Measurements from ENCODE around the gene NCEH1. TPM values are rescaled to one million over a fixed set of nuclear protein-coding genes. Genes with fewer than 3 reads are reported as not detected.

The NCEH1 gene
- total RNA-seq, 1 donor from 2014 or later, result 2.3 TPM

DNA sequence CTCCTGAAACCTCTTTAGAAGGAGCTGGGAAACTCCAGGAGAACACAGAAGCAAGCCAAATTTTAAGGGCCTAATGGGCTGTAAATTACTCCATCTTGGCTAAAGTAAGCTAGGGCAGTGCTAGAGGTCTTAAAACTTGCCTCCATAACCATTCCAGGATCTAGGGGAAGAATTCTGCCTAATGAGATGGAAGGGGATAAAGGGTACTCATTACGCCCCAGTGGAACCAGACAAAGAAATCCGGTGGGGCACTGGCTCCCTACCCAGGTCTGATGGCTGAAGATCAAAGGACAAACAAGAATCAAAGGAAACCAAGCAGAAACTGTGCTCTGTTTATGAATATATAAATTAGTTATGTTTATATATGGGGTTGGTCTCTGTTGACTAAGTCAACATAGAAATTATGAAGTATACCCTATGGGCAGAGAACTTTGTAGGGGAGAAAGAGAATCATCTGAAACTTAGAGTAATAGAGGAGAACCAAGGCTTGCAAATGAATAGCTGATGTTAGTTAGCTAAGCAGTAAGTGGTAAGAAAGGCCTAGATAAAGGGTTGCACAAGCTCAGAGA lies 57.8 kb downstream of the NCEH1 start:
- H3K4me1 Mint-ChIP-seq, result no peaks in the 10 kb centered on the region
- H3K27ac Mint-ChIP-seq (ENCODE audit: unreplicated experiment), result no peak overlapping the region
- no peaks in the 10 kb centered on the region for H3K36me3 Mint-ChIP-seq (ENCODE audit: low read depth)
- no peaks in the 10 kb centered on the region for H3K27me3 Mint-ChIP-seq (ENCODE audit: low read depth)
- no peak overlapping the region for H3K4me3 Mint-ChIP-seq
- DNase-seq (ENCODE audit: low read depth, low spot score), result no peak
- H3K9me3 Mint-ChIP-seq, result peaks cover 3% of the 10 kb centered on the region
- TF ChIP-seq, protein P1, sequence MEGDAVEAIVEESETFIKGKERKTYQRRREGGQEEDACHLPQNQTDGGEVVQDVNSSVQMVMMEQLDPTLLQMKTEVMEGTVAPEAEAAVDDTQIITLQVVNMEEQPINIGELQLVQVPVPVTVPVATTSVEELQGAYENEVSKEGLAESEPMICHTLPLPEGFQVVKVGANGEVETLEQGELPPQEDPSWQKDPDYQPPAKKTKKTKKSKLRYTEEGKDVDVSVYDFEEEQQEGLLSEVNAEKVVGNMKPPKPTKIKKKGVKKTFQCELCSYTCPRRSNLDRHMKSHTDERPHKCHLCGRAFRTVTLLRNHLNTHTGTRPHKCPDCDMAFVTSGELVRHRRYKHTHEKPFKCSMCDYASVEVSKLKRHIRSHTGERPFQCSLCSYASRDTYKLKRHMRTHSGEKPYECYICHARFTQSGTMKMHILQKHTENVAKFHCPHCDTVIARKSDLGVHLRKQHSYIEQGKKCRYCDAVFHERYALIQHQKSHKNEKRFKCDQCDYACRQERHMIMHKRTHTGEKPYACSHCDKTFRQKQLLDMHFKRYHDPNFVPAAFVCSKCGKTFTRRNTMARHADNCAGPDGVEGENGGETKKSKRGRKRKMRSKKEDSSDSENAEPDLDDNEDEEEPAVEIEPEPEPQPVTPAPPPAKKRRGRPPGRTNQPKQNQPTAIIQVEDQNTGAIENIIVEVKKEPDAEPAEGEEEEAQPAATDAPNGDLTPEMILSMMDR (conservative IDR thresholded peaks at IDR 0.05), result no peak

DNA sequence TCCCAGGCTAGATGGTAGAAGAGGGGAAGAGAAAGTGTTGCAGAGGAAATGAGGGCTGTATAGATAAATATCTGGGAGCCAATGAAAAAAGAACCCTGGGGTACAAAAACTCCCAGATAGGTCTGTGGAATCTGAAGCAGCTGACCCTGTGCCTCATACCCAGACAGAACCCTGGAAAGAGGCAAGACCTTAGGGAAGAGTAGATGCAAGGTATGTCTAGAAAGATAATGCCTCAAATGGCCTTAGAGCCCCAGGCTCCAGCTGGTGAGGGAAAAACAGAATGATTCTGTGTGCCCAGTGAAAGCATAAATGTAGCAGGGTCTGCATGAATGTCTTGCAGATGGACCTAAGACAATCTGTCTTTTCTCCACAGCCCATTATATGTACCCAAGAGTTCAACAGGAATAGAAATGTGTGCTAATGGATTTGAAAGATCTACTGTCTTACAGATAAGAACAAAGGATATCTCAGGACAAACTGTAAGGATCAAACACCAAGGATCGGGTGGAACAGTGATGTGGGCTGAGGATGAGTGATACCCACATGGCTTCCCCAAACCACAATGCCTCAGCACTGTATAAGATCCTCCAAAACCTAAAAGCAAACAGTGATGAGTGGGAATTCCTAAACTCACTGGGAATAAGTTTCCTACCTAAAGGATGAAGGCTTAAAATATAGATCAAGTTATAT lies 58.8 kb downstream of the NCEH1 start:
- Mint-ChIP-seq H3K9me3 (peaks cover 3% of the 10 kb centered on the region), H3K27me3 (ENCODE audit: low read depth) (no peaks in the 10 kb centered on the region)

DNA sequence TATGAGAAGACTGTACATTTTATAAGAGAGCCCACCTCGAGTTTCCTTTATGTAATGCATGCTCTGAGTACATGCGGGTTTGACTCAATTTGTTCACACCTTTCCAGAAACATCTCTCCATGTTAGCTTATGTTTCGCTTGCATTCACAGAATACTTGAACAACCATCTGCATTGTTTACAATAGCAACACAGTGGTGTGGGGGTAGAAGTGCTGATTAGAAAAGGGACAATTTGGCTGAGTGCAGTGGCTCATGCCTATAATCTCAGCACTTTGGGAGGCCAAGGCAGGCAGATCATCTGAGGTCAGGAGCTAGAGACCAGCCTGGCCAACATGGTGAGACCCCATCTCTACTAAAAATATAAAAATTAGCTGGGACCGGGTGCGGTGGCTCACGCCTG lies 60.9 kb downstream of the NCEH1 start:
- Mint-ChIP-seq H3K27me3 (ENCODE audit: low read depth) (no peaks in the 10 kb centered on the region), H3K9me3 (peaks cover 3% of the 10 kb centered on the region), H3K36me3 (ENCODE audit: low read depth) (no peaks in the 10 kb centered on the region), H3K4me1 (no peaks in the 10 kb centered on the region), H3K4me3 (no peak overlapping the region), H3K27ac (ENCODE audit: unreplicated experiment) (no peak overlapping the region)
- no peak for DNase-seq (ENCODE audit: low read depth, low spot score)
- TF ChIP-seq, protein P1 (conservative IDR thresholded peaks at IDR 0.05), result no peak

More for the DNA sequence above, 58.8 kb downstream of the NCEH1 start:
- no peaks in the 10 kb centered on the region for H3K36me3 Mint-ChIP-seq (ENCODE audit: low read depth)
- no peak overlapping the region for H3K4me3 Mint-ChIP-seq
- TF ChIP-seq, protein P1 (conservative IDR thresholded peaks at IDR 0.05), result no peak
- no peak overlapping the region for H3K27ac Mint-ChIP-seq (ENCODE audit: unreplicated experiment)
- H3K4me1 Mint-ChIP-seq, result no peaks in the 10 kb centered on the region
- no peak for DNase-seq (ENCODE audit: low read depth, low spot score)

DNA sequence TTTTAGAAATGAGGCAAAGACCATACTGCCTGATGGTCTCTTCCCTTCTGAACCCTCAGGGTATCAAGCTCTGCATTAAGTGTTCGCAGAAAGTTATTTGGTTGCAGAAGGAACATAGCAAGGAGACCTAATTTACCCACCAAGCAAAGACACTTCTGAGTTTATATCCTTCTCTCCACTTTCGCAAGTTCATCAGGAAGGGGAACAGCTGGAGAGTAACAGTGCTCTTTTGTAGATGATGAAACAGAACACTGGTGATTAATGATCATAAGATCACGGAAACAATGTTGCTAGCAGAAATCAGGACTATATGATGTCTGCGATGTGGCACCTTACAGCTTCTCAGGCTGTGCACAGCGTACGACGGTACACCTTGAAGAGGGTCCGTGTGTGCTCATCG lies 62.1 kb downstream of the NCEH1 start:
- H3K4me1 Mint-ChIP-seq, result no peaks in the 10 kb centered on the region
- TF ChIP-seq, protein P1 (conservative IDR thresholded peaks at IDR 0.05), result no peak
- no peak for DNase-seq (ENCODE audit: low read depth, low spot score)
- H3K27me3 Mint-ChIP-seq (ENCODE audit: low read depth), result no peaks in the 10 kb centered on the region
- peaks cover 3% of the 10 kb centered on the region for H3K9me3 Mint-ChIP-seq
- H3K27ac Mint-ChIP-seq (ENCODE audit: unreplicated experiment), result no peak overlapping the region
- H3K4me3 Mint-ChIP-seq, result no peak overlapping the region
- no peaks in the 10 kb centered on the region for H3K36me3 Mint-ChIP-seq (ENCODE audit: low read depth)

DNA sequence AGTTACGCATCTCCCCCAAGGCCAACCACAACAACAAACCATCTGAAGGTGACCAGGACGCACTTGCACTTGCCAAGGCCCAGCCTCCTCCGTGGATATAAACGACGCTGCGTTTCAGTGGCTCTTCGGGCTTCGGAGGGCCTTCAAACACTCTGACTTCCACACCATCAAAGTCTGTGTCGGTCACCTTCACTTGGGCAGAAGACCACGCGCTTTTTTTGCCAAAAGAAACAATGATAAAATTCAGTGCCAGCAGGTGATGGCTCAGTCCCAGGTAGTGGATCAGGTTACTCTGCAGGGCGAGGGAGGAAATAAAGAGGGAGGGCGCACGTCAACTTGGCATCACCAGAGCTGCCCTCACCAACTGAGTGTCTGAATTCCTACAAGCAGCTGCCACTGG lies 63.0 kb downstream of the NCEH1 start:
- DNase-seq (ENCODE audit: low read depth, low spot score), result no peak
- Mint-ChIP-seq H3K27me3 (ENCODE audit: low read depth) (no peaks in the 10 kb centered on the region), H3K4me1 (no peaks in the 10 kb centered on the region), H3K27ac (ENCODE audit: unreplicated experiment) (no peak overlapping the region), H3K36me3 (ENCODE audit: low read depth) (no peaks in the 10 kb centered on the region), H3K4me3 (no peak overlapping the region), H3K9me3 (no peaks in the 10 kb centered on the region)
- TF ChIP-seq, protein P1 (conservative IDR thresholded peaks at IDR 0.05), result no peak

Data from neural crest cell (in vitro differentiated cells).